ENCODE results near the gene LRWD1. TPM values are rescaled to one million over a fixed set of nuclear protein-coding genes. Genes with fewer than 3 reads are reported as not detected.

LRWD1 gene
- total RNA-seq, 1 donor from 2014 or later = 23.5 TPM

DNA sequence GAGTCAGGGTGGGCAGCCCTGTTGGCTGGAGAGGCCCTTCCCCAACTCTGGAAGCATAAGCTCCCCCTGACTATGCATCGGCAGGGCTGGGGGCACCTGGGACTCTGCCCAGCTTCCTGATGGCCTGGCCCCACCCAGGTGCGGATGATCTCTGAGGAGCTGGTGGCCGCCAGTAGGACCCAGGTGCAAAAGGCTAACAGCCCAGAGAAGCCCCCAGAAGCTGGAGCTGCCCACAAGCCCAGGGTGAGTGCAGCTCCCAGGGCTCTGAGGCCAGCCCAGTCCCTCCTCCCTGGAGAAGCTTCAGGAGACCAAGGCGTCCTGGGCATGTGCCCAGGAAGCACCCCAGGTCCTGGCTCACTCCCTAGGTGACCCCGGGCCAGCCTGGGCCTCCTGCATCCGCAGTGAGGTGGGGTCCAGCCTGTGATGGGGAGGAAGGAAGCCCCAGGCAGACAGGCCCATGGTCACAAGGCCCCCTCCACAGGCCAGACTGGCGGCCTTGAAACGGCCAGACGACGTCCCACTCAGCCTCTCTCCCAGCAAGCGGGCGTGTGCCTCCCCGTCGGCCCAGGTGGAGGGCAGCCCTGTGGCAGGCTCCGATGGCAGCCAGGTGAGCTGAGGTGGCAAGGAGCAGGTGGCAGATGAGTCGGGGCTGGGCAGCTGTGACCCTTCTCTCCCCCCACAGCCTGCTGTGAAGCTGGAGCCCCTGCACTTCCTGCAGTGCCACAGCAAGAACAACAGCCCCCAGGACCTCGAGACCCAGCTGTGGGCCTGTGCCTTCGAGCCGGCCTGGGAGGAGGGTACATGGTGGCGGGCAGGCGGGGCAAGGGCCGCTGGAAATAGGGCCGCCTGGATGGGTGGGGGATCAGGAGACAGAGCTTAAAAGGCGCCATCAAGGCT lies 3.0 kb downstream of the LRWD1 start:
- H3K4me3 Mint-ChIP-seq = no peak overlapping the region
- H3K27ac Mint-ChIP-seq = no peak overlapping the region
- peaks cover 6% of the 10 kb centered on the region for H3K4me1 Mint-ChIP-seq (ENCODE audit: unreplicated experiment)

DNA sequence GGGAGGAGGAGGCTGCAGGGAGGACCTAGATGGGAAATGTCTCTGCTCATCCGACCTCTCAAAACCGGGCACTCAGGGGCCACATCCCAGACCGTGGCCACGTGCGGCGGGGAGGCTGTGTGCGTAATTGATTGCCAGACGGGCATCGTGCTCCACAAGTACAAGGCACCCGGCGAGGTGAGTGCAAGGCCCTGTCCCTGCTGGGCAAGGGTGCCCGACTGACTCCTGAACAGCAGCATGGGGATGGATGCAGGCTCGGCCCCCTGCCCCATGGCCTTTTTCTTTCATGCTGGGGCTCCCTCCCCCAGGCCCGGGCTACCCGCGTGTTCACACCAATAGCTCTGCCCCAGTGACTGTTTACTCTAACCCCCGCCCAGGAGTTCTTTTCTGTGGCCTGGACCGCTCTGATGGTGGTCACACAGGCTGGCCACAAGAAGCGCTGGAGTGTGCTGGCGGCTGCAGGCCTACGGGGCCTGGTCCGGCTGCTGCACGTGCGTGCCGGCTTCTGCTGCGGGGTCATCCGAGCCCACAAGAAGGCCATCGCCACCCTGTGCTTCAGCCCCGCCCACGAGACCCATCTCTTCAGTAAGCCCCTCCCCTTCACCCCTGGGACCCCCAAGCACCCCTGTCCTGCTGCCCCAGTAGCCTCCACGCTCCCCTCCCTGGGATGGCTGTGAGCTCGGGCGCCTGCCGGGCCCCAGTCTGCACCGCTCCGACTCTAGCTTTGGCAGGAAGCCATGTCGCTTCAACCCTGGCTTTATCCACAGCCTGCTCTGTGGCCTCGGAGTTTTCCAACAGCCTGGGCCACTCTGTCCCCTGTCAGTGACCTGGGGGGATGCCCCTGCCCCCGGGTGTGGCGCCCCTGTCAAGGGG lies 3.9 kb downstream of the LRWD1 start:
- Mint-ChIP-seq H3K36me3 (no peaks in the 10 kb centered on the region), H3K4me1 (ENCODE audit: unreplicated experiment) (peaks cover 4% of the 10 kb centered on the region), H3K27ac (no peak overlapping the region), H3K9me3 (no peaks in the 10 kb centered on the region), H3K27me3 (no peaks in the 10 kb centered on the region), H3K4me3 (no peak overlapping the region)
- DNase-seq (ENCODE audit: extremely low spot score, unreplicated experiment) = peak; percentile 68
- TF ChIP-seq, protein P1, sequence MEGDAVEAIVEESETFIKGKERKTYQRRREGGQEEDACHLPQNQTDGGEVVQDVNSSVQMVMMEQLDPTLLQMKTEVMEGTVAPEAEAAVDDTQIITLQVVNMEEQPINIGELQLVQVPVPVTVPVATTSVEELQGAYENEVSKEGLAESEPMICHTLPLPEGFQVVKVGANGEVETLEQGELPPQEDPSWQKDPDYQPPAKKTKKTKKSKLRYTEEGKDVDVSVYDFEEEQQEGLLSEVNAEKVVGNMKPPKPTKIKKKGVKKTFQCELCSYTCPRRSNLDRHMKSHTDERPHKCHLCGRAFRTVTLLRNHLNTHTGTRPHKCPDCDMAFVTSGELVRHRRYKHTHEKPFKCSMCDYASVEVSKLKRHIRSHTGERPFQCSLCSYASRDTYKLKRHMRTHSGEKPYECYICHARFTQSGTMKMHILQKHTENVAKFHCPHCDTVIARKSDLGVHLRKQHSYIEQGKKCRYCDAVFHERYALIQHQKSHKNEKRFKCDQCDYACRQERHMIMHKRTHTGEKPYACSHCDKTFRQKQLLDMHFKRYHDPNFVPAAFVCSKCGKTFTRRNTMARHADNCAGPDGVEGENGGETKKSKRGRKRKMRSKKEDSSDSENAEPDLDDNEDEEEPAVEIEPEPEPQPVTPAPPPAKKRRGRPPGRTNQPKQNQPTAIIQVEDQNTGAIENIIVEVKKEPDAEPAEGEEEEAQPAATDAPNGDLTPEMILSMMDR (conservative IDR thresholded peaks at IDR 0.05) = no peak

More for the DNA sequence above, 3.0 kb downstream of the LRWD1 start:
- Mint-ChIP-seq H3K9me3 (no peaks in the 10 kb centered on the region), H3K27me3 (no peaks in the 10 kb centered on the region), H3K36me3 (no peaks in the 10 kb centered on the region)
- TF ChIP-seq, protein P1 (conservative IDR thresholded peaks at IDR 0.05) = no peak
- peak; percentile 65 for DNase-seq (ENCODE audit: extremely low spot score, unreplicated experiment)

DNA sequence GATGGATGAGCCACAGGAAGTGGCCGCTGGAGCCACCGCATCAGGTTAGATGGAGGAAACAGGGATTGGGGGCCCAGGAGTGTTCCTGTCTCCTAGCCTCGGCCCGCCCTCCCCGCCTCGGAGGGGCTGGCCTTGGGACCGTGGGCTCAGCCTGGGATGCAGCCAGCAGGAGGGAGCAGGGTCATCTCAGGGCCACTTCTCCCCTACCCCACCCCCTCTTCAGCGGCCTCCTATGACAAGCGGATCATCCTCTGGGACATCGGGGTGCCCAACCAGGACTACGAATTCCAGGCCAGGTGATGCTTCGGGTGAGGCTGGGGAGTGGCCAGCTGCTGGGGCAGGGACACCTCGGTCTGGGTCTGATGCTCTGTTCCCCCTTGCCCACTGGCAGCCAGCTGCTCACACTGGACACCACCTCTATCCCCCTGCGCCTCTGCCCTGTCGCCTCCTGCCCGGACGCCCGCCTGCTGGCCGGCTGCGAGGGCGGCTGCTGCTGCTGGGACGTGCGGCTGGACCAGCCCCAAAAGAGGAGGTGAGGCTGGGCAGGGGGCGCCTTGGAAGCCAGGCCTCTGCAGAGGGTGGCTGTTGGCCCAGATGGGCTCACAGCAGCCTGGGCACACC lies 4.7 kb downstream of the LRWD1 start:
- H3K4me1 Mint-ChIP-seq (ENCODE audit: unreplicated experiment) = no peaks in the 10 kb centered on the region
- no peaks in the 10 kb centered on the region for H3K27me3 Mint-ChIP-seq
- TF ChIP-seq, protein P1 (conservative IDR thresholded peaks at IDR 0.05) = no peak
- DNase-seq (ENCODE audit: extremely low spot score, unreplicated experiment) = peak; percentile 64
- no peak overlapping the region for H3K4me3 Mint-ChIP-seq
- no peaks in the 10 kb centered on the region for H3K36me3 Mint-ChIP-seq
- H3K27ac Mint-ChIP-seq = no peak overlapping the region
- no peaks in the 10 kb centered on the region for H3K9me3 Mint-ChIP-seq

DNA sequence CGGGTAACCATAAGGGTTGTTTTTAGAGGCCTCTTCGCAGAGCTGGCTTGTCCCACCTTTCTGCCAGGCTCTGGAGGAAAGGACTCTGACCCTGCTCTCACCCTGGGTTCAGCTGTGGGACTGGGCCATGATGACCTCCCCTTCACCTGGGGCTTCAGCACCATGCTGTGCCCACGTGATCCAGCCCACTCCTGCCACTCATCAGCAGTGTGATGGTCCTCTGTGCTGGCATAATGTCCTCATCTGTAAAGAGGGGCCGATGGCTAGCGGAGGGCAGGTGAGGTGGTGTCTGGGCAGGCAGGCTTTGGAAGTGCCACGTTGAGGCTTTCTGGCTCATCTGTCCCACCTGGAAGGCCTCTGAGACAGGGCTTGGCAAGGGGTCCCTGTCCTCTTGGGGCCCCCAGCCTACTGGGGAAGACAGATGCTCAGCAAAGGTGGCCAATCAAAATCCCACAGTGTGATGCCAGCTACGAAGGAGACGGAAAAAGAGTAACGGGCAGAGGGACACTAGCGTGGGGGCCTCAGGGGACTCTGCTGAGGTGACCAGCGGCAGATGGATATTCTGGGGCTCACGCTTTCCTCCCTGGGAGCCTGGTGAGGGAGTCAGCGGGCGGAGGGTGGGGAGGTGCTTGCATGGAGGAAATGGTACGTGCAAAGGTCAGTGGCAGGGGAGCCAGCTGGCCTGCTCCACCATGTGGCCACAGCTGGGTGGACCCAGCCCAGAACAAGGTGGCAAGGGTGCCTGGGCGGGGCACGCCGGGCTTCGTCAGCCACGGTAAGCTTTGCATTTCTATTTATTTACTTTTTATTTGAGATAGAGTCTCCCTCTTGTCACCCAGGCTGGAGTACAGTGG lies 5.4 kb downstream of the LRWD1 start:
- TF ChIP-seq, protein P1 (conservative IDR thresholded peaks at IDR 0.05) = no peak
- no peak overlapping the region for H3K27ac Mint-ChIP-seq
- H3K4me3 Mint-ChIP-seq = no peak overlapping the region
- H3K9me3 Mint-ChIP-seq = no peaks in the 10 kb centered on the region
- no peaks in the 10 kb centered on the region for H3K4me1 Mint-ChIP-seq (ENCODE audit: unreplicated experiment)
- DNase-seq (ENCODE audit: extremely low spot score, unreplicated experiment) = peak; percentile 52
- no peaks in the 10 kb centered on the region for H3K36me3 Mint-ChIP-seq
- H3K27me3 Mint-ChIP-seq = no peaks in the 10 kb centered on the region

DNA sequence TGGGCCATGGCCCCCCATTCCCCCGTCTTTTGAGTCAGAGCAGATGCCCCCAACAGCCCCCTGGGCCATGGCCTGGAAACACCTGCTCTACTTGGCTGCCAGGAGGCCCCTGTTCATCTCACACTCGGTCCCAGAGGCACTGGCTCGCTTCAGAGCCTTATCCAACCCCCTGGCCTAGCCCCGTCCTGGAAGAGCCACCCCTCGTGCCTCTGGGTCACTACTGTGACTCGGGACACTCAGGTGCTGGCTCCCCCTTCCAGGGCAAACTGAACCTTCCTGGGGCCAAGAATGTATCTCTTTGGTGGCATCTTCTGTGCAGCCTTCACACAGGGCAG lies 7.0 kb downstream of the LRWD1 start:
- H3K9me3 Mint-ChIP-seq = no peaks in the 10 kb centered on the region
- H3K27me3 Mint-ChIP-seq = no peaks in the 10 kb centered on the region
- peak; percentile 62 for DNase-seq (ENCODE audit: extremely low spot score, unreplicated experiment)
- no peaks in the 10 kb centered on the region for H3K4me1 Mint-ChIP-seq (ENCODE audit: unreplicated experiment)
- H3K27ac Mint-ChIP-seq = no peak overlapping the region
- H3K36me3 Mint-ChIP-seq = no peaks in the 10 kb centered on the region
- TF ChIP-seq, protein P1 (conservative IDR thresholded peaks at IDR 0.05) = no peak
- no peak overlapping the region for H3K4me3 Mint-ChIP-seq

All from type B pancreatic cell (in vitro differentiated cells).